Fibroblast of skin of right biceps (primary cell): ENCODE results near the gene FUT8.

Source experiments
- DNase-seq: peaks from one replicate; pipeline ENCODE4 v3.0.0-alpha.2; 2013

FUT8 gene

DNA sequence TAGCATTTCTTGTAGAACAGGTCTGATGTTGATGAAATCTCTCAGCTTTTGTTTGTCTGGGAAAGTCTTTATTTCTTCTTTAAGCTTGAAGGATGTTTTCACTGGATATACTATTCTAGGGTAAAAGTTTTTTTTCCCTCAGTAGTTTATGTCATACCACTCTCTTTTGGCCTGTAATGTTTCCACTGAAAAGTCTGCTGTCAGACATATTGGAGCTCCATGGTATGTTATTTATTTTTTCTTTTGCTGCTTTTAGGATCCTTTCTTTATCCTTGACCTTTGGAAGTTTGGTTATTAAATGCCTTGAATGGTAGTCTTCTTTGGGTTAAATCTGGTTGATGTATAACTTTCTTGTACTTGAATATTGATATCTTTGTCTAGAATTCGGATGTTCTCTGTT is 306.1 kb downstream of the FUT8 start:
- no peak for DNase-seq

DNA sequence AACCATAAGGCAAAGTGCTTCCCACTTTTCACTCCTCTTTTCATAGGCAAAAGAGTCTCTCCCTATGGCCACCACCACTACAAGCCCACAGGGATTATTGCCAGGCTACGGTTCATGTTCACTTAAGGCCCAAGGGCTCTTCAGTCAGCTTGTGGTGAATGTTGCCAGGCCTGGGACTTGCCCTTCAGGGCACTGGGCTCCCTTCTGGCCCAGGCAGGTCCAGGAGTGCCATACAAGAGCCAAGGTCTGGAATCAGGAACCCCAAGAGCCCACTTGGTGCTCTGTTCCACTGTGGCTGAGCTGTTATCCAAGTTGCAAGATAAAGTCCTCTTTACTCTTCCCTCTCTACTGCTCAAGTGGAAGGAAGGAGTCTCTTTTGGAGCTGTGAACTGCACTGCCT is 307.6 kb downstream of the FUT8 start:
- DNase-seq: no peak

DNA sequence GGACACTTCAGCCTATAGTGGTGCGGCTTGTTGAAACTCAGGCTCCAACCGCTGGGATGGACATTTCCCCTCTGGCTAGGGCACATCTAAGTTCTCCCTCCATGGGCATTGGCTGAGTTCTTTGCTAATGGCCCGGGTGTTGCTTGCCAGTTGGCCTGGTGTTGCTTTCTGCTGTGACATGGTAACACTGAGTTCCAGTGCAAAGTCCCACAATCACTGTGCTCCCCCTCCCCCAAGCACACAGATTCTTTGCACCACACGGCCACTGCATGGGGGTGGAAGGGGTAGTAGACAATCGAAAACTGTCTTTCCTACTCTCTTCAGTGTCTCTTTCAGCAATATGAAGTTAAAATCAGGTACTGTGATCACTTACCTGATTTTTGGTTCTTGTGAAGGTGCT is 308.2 kb downstream of the FUT8 start:
- no peak for DNase-seq

DNA sequence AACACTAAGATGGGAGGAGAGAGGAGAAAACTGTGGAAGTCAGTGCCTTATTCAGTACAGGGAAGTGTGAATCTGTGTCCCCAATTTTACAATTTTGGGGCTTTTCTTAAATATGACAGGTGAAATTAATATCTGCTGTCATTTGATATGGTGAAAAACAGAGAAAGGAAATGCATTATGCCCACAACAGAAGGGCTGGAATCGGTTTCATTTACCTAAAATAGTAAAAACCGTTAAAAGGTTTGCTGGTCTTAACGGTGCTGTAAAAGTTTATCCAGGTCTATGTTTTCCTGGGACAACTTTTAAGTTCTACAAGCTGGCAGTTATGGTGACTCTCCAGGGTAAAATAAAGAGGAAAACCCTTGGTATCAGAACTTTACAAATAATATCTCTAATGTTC is 310.8 kb downstream of the FUT8 start:
- no peak for DNase-seq

DNA sequence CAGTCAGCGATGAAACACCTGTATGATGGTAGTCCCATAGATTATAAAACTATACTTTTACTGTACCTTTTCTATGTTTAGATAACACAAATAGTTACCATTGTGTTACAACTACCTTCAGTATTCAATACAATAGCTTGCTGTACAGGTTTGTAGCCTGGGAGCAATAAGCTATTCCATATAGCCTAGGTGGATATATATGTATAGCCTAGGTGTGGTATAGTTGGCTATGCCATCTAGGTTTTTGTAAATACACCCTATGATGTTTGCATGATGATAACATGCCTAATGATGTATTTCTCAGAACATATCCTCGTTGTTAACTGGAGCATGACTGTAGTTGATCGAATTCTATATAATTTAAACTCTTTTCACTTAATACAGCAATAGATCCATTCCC is 316.1 kb downstream of the FUT8 start:
- DNase-seq: no peak

DNA sequence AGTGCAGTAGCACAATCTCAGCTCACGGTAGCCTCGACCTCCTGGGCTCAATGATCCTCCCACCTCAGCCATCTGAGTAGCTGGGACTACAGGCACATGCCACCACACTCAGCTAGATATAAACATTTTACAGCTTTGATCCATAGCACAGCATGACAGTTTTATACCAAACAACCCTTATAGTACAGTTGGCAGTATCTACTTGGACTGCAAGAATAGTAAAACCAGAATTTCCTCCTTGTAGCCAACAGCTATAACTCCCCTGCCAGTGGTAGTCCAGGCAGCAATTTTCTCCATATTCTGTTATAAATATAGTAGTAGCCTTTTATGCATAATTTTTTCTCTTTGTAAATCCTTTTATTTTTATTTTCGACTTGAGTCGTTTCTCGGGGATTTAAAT is 317.0 kb downstream of the FUT8 start:
- DNase-seq: no peak

DNA sequence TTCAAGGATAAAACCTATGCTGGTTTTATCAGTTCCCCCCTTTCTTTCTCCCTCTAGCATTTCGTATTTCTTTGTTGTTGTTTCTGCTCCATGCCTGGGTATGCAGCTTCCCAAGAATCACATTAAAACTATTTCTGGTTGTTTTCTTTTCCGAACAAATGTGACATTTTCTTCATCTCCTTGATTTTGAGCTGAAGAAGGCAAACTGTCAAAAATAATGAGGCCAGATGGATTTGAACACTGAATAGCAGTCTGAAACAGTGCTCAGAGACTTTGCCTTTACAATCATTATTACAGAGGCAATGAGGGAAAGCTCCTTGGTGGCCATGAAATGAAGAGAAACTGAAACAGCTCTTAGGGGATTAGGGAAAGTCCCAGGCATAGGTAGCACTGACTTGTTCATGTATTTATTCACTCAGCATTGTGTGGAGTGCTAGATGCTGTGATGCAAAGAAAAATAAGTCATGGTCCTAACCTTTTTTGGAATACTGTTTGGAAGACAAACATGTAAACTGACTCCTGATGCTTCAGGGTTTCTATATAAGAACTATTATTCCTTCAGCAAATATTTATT is 319.5 kb downstream of the FUT8 start:
- DNase-seq: no peak

DNA sequence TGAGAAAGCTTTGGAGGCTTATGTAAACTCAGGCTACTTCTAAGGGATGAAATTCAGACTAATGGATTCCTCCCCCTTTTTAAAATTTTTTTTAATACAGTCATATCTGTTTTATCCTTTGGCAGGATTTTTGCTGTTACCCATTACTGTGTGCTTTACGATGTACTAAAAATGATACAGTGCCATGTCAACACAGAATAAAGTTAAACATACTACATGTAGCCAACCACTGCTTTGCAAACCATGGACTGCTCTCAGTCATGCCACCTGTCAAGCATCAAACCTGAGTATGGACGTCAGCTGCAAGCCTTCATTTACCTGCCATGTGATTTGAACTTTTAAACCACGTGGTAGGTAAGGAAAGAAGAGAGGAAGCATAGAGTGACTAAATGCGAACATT is 325.8 kb downstream of the FUT8 start:
- DNase-seq: no peak

DNA sequence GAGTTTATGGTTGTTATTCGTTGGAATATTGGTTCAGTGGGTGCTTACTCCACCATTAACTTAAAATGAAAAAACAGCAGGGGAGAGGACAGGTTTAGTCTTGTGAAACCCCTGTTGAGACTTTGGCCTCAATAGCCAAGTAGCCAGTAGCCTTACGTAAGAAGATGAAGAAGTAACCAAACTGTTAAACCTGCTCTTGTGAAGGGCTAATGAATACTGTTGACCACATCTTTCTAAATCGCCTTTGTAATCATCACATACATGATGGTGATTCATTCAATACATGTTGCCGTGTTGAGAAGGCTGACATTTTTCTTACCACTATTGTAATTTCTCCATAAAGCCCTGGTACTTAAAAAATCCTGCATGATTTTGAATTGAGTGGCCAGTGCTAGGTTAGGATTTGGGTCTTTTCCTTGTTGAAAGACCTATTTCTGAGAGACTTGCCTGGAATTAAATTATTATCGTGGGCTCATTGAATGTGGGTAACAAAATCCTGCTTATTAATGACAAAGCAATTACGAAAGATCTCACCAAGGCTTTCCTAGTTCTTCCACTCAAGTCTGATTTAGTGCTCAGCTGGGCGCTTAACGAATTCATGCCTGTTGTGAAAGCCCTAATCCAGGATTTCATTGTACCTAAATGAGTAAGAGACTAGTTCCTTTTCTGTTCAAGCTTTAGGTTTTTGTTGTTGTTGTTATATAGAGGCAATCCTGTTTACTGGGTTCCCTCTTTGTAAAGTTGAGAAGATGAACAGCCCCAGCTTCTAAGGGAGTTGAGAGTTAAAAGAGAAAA is 333.1 kb downstream of the FUT8 start:
- DNase-seq: no peak

DNA sequence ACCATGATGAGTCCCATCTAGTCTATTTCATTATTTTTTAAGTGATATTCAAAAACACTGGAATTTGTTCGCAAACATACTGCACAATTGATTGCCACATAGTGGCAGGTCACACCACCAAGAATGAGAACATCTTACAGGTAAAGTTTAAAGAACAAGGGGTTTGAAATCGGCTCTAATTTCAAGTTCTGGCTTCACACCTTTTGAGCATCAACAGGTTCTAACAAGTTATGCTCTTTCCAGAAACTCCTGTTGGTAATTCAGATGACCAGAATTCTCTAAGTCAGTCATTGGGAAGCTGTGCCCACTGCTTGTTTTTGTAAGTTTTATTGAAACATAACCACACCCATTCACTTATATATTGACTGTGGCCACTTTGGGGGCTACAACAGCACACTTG is 336.3 kb downstream of the FUT8 start:
- no peak for DNase-seq

DNA sequence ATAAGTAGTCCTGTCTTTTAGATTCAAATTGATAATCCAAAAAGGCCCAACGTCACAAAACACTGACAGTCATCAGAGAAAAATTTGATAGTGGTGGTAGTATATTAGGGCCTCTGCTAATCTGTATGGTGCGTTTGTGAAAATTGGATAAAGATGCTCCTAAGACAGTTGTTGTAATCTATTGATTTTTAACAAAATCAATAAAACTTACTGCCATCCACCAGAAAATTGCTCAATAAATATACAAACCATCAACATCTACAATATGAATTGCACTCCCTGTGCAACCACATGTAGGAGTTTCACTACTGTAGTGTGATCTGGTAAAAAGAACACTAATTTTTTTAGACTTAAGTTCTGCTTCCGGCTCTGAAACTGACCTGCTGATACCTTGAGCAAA is 336.8 kb downstream of the FUT8 start:
- no peak for DNase-seq

DNA sequence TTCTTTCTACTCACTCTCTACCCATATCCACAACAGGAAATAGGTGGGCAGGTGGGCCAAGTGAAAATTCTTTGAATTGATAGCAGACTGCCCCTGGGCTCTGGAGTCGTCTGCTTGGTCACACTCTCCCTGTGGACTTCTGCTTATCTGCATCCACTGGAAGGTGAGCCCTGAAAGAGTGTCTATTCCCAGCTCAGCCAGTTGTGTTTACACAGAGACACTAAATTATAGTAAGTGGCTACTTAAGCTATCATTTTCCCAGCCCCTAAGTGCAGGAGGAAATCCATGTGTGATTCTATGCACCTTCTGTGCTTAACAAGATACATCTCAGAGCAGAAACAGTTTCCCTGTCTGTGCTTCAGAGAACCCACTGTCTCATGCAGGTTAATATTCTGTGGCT is 338.4 kb downstream of the FUT8 start:
- no peak for DNase-seq

DNA sequence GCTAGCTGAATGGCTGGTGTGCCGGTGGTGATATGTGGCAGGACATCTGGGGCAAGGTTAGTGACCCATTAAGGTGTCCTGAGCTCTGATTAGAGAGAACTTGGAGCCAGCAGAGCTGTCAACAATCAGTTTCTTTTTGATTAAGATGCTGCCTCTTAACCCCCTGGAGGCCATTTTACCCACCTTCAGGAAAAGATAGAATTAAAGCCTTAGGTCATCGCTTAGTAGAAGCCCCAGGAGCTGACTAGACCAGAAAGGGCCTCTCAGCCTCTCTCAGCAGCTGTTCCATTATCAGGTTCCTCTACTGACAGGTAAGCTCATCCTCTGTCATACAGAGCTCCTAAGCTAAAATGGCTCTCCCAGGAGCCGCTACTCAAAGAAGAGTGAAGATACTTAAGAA is 339.0 kb downstream of the FUT8 start:
- DNase-seq: no peak

DNA sequence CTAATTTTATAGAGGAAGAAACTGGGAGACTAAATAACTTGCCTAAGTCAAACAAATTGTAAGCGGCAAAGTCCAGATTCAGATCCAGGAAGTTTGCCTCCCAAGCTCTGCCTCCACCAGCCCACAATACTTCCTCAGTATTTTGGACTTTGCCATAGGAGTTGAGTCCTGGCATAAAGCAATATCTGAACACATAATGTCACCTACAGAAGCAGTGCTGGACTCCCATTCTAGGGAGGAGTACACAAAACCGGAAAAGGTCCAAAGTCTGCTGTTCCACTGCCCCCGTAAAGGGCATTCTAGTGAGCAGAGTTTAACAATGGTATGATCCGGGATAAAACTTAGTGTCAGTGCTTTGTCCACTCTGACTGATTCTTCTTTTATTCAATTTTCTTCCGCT is 340.5 kb downstream of the FUT8 start:
- no peak for DNase-seq

DNA sequence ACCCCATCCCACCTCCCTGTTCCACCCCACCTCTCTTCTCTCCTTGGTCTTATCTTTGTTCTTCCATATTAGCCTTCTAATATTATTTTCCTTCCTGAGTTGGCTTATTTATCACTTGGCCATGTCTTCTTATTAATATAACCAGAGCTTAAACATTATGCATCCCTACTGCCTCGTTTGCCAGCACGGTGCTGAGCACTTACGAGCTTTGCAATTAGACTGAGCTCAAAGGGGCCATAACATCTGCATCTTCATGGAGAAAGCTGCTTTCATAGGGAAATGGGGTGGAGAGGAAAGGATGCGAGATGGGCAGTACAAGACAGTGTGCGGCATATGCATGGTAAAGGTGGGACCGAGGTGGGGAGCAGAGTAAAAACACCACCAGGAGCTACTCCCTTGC is 342.8 kb downstream of the FUT8 start:
- DNase-seq: no peak

DNA sequence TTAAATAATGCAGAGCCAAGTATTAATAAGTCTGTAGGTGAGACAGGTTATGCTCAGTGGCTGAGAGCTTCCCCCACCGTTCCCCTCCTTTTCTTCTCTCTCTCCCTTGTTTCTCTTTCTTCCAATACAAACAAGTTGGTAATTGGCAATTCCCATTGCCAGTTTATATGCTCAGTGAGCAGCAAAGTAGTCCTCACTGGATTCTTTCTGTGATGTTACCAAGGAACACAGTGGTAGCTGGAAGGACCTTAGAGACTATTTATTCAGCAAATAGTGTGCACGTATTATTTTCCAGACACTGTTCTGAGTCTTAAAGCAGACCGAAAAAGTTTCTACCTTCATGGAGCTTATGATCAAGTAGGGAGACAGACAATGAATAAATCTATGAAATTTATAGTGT is 344.4 kb downstream of the FUT8 start:
- no peak for DNase-seq

DNA sequence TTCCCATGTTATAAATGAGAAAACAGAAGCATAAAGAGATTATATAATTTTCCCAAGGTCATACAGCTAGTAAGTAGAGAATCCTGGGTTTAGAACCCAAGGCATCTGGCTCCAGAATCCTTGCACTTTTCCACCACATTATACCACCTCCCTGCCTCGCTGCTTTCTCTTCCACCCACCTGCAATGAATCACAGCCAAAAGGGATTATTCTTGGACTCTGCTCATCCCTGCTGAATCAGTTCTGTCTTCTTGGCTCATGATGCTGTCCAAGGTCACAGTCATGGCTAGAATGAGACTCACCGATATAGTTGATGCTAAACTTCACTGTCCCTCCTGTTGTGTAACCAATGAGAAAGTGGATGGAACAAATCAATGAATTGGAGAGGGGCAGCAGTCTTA is 356.6 kb downstream of the FUT8 start:
- no peak for DNase-seq

DNA sequence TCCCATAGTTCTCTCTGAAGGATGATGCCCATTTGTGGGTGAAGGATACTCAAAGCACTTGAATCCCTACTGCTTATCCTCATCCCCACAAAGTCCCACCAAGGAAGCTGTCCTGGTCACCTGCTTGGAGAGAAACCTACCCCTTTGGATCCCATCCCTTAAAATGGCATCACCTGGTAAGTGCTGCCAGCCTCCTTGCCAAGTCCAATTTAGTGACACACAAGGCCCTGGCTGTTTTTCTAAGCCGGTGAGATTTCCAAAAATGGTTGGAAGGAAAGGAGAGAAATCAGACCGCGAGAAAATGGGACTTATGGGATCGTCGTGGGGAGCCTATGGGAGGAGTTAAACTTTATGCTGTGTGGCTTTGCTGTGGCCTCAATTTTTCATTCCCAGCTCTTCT is 358.2 kb downstream of the FUT8 start:
- DNase-seq: no peak

DNA sequence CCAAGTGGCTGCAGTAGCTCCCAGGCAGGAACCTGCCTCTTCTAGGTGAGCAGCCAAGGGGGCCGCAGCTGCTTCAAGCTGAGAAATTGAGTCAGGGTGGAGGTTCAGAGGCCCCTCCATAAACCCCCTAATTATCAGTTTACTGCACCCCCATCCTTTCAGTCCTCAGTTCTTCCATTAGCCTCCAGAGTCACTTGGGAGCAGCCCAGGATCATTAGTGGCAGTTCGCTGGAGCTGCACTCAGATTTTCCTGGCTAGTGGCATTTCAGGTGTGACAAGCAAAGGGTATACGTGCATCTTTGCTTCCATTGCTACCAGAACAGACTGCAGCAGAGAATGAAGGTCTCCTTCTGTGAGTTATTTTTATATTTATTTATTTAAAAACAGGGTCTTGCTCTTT is 358.7 kb downstream of the FUT8 start:
- DNase-seq: no peak

DNA sequence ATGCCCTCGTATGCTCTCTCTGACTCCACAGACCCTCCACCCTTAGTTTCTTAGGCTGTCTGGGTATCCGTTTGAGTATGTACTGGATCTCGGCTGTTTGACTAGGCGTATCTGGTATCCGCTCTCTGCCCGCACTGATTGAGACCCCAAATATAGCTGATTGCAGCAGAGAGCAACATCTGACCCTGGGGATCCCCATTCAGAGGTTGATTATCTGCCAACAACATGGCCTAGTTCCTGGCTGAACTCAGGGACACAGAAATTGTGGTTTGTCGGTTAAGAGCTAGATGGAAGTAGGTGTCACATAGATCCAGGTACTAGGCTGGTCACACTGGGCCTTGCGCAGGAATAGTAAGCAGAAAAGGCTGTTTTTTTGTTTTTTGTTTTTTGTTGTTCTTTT is 359.9 kb downstream of the FUT8 start:
- no peak for DNase-seq

DNA sequence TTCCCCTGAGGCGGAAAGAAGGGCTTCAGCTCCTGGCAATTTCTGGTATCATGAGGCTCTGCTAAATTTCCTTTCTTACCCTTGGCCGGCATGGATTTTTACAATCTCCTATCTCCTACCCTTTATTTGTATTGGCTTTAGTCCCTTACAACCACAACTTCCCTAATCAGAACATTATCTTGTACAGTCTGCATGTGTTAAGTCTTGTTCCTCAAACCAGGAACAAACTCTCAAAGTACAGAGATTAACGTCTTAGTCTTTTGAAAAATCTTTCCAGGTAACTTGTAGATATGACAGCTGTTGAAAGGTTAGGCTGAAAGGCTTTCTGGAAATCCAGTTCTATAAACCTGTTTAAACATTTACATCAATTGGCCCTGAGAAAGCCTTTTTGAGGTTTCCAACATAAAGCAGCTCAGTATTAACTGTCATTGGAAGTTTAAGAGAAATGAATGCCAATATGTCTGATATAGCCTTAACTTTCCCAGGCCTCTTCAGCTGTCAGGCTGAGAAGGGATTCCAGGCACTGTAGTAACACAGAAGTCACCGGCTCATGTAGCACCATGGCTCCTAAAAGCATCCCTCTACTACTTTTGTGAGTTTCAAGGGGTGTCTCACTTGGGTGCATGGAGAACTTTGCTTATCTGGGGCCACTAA is 360.5 kb downstream of the FUT8 start:
- no peak for DNase-seq

DNA sequence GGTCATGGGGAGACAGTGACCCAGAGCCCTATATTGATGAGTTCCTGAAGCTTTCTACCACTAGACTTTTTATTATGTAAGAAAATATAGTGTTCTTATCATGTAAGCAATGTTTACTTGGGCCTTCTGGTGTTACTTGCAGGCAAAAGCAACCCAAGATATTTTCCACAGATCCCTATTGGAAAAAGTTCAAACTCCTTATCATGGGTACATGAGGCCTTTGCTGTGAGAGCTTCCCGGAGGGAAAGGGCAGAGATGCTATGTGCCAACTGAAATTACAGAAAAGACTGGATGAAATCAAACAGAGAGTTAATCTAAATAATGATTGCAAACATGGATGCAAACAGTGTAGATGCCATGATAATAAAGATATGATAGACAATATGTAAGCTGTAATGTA is 361.5 kb downstream of the FUT8 start:
- no peak for DNase-seq

DNA sequence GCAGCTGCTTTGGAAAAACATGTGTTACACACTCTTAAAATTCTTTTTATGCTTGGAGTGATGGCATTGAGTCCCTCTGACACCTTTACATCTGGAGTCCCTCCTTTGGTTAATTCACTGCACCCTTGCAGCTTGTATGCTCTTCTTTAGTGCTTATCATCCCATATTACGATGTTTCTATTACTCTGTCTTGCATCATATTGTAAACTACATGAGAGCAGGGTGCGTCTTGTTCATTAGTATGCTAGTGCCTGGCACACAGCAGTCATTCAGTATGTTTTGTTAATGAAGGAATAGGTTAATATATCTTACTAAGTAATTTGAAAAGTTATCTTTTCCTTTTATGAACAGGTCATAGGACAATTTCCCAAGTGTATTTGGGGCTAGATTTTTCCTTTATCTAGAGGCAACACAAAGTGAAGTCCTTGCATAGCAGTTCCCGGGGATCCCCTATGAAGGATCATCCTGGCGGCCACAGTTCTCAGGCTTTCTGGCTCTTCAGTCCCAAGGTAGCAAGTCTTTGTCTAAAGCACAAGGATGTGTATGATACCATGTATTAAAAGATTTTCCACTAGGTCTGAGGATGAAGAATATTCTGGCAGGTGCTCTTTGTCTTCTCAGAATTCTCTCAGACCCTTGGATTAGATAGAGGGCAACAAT is 363.8 kb downstream of the FUT8 start:
- no peak for DNase-seq

DNA sequence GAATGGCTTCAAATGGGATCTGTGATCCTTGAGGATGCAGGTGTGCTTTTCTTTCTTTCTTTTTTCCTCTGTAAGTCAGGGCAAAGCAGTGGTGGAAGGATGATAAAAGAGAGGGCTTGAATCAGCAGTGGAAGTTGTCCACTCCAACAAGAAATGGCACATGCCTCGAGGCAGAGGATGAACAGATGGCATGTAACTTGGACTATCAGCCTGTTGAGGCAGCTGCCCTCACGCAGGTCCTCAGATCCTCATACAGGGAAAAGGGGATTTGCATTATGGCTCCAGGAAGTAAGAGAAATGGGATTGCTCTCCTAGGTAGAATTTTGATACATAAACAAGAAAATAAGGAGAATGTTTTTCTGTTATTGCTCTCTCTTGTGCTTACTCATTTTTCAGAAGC is 368.0 kb downstream of the FUT8 start:
- no peak for DNase-seq
